ENCODE measurements around the gene UNC93B1. TPM values are rescaled to one million over a fixed set of nuclear protein-coding genes. Genes with fewer than 3 reads are reported as not detected.
"Not testable (repeated sequence)": the region's sequence is repeated elsewhere in the genome, so short reads cannot be mapped to it uniquely, and the experiment has no call there.

UNC93B1 gene
- total RNA-seq, 1 donor from 2014 or later = 6.1 TPM

GRCh38 chr11:67955461-67956007 is 48.4 kb downstream of the UNC93B1 start:
- H3K4me1 ChIP-seq; H3K27ac ChIP-seq (replicated peaks); H3K36me3 ChIP-seq; intact Hi-C loops (cut with micrococcal nuclease); H3K9me3 ChIP-seq (replicated peaks): not testable (repeated sequence)
- Histone ChIP-seq H3K4me3 (peak overlapping the region; percentile 68), H3K27me3 (ENCODE audit: low read depth) (peaks cover 45% of the 10 kb centered on the region)
- DNase-seq = peak; percentile 70
- TF ChIP-seq CTCF (IDR thresholded peaks at IDR 0.05; ENCODE audit: borderline replicate concordance) = peak; percentile 82

GRCh38 chr11:67954971-67955370 is 48.9 kb downstream of the UNC93B1 start:
- H3K9me3 ChIP-seq (replicated peaks); H3K27ac ChIP-seq (replicated peaks); intact Hi-C loops (cut with micrococcal nuclease): not testable (repeated sequence)

GRCh38 chr11:67954251-67954650 is 49.6 kb downstream of the UNC93B1 start:
- DNase-seq; H3K27ac ChIP-seq (replicated peaks); H3K36me3 ChIP-seq; H3K4me3 ChIP-seq; intact Hi-C loops (cut with micrococcal nuclease); H3K4me1 ChIP-seq; H3K9me3 ChIP-seq (replicated peaks): not testable (repeated sequence)
- H3K27me3 ChIP-seq (ENCODE audit: low read depth) = peaks cover 41% of the 10 kb centered on the region

More at GRCh38 chr11:67954971-67955370, 48.9 kb downstream of the UNC93B1 start:
- not testable (repeated sequence) for H3K36me3 ChIP-seq, DNase-seq, H3K4me1 ChIP-seq
- Histone ChIP-seq H3K27me3 (ENCODE audit: low read depth) (peaks cover 43% of the 10 kb centered on the region), H3K4me3 (peak overlapping the region; percentile 68)

- H3K9me3 ChIP-seq (replicated peaks); H3K27ac ChIP-seq (replicated peaks); H3K36me3 ChIP-seq; H3K4me1 ChIP-seq; intact Hi-C loops (cut with micrococcal nuclease); H3K4me3 ChIP-seq; DNase-seq: not testable (repeated sequence)
- H3K27me3 ChIP-seq (ENCODE audit: low read depth) = peaks cover 41% of the 10 kb centered on the region
Observed at GRCh38 chr11:67950705-67951104, 53.2 kb downstream of the UNC93B1 start.

GRCh38 chr11:67947785-67948184 is 56.1 kb downstream of the UNC93B1 start:
- DNase-seq; H3K36me3 ChIP-seq; intact Hi-C loops (cut with micrococcal nuclease); H3K27ac ChIP-seq (replicated peaks); H3K4me3 ChIP-seq; H3K9me3 ChIP-seq (replicated peaks); H3K4me1 ChIP-seq: not testable (repeated sequence)
- peaks cover 27% of the 10 kb centered on the region for H3K27me3 ChIP-seq (ENCODE audit: low read depth)

- intact Hi-C loops (cut with micrococcal nuclease); H3K9me3 ChIP-seq (replicated peaks); H3K27ac ChIP-seq (replicated peaks); H3K4me3 ChIP-seq; H3K36me3 ChIP-seq; H3K4me1 ChIP-seq; DNase-seq: not testable (repeated sequence)
- H3K27me3 ChIP-seq (ENCODE audit: low read depth) = peaks cover 27% of the 10 kb centered on the region
Observed at GRCh38 chr11:67946403-67946802, 57.5 kb downstream of the UNC93B1 start.

GRCh38 chr11:67943406-67943805 is 60.5 kb downstream of the UNC93B1 start:
- H3K4me1 ChIP-seq = not testable (repeated sequence)

More at GRCh38 chr11:67943406-67943805, 60.5 kb downstream of the UNC93B1 start:
- intact Hi-C loops (cut with micrococcal nuclease); DNase-seq; H3K4me3 ChIP-seq; H3K27ac ChIP-seq (replicated peaks); H3K36me3 ChIP-seq; H3K9me3 ChIP-seq (replicated peaks): not testable (repeated sequence)
- peaks cover 17% of the 10 kb centered on the region for H3K27me3 ChIP-seq (ENCODE audit: low read depth)

Small RNAs within 50 kb of the gene (microRNA-seq; reads per million reads assigned to microRNA genes)
- gene MIR4691 (not detected), gene MIR6753 (not detected), gene MIR7113 (not detected)

Other genes with a start within 250 kb of the UNC93B1 start
- gene ALDH3B1, start 6.2 kb upstream of the UNC93B1 start, total RNA-seq = 3.7 TPM
- 436 TPM for gene NDUFS8, start 26.6 kb upstream of the UNC93B1 start, total RNA-seq
- 23.4 TPM for gene TCIRG1, start 34.9 kb upstream of the UNC93B1 start, total RNA-seq
- gene CHKA, start 117.3 kb upstream of the UNC93B1 start, total RNA-seq = 8.7 TPM
- gene KMT5B, start 209.2 kb upstream of the UNC93B1 start, total RNA-seq = 24.3 TPM

All from left ventricle myocardium inferior (tissue), 1 donor.